NCI-H748 (cell line): ENCODE results near the gene TFAP2D.

Experiments used
- DNase-seq: peaks from one replicate; lab custom pipeline; 2025; ENCODE audit not compliant: unreplicated experiment; lab: John Stamatoyannopoulos, UW

TFAP2D gene

DNA sequence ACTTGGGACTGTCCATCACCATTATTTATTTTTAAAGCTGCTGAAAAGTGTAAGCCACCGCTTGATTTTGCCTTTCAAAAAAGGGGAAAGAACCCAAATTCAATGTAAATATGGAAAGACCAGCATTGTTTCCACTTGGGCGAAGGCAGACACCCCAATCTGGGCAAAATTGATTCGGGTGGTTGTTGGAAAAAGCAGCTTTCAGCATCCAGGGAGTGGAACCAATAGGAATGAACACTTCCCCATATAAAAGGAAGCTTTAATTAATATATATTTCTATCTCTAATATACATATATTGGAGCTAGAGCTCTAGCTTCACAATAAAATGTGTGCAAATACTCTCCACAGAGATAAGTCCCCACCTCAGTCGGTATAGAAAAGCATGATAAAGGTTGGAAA, at the start of gene TFAP2D:
TSS of gene TFAP2D (plus strand) at position 301 of the 400 bp plus-strand sequence. CDS start 530 bp downstream, outside the sequence.
- no peak for DNase-seq

DNA sequence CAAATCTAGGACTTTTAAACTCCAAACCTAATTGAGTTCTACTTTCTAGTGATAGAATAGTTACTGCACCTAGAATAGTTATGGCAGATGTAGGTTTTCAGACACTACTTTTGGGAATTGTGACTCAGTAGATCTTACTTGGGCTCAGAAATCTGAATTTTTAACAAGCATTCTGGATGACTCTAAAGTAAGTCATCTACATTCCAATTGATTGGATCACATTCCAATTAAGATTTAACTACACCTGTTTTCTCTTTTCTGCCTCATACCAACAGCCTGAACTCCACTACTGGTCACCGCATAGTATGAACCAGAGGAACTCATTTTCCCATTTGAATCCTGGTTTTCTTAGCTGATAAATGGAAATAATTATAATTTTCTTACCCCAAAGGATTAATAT, 49.5 kb upstream of the TFAP2D start:
- DNase-seq: no peak

DNA sequence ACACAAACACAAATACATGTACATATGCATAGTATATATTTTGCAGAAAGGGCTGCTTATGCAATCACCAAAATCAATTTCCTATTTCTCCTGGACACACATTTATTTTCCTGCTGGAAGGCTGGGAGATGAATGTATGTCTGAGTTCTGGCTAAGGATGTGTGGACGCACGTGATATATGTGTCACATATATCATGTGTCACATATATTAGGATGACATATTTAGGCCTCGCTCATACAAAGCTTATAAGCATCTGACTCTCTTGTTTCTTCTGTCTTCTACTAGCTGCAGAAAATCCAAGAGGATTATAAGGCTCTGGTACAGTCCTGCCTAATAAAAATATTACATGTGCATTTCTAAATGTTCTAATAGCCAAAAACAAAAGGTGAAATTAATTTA, 47.2 kb upstream of the TFAP2D start:
- no peak for DNase-seq

DNA sequence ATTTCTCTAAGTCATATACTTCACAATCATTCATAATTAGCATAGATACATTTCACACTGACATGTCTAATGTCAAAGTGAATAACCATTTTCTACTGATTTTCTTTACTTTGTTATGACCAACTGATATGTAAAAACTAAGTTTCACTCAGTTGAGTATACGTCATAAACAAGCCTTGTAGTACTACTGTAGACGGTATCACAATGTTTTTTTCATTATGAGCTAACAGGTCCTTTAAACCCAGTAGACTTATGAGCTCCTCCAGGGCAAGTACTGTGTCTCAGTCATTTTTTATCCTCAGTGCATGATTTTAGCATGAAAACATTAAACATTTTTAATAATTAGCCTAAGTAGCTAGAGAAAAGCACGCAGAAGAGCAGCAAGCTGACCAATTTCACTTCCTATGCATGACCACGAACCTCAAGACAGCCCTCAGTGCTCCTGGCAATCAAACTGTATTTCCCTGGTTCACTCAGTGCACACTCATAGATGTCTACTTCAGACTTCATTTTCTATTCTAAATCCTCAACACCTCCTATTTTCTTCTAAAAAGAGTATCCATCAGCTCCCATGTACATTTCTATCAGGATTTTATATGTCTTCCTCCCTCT, 32.0 kb upstream of the TFAP2D start:
- DNase-seq: no peak

DNA sequence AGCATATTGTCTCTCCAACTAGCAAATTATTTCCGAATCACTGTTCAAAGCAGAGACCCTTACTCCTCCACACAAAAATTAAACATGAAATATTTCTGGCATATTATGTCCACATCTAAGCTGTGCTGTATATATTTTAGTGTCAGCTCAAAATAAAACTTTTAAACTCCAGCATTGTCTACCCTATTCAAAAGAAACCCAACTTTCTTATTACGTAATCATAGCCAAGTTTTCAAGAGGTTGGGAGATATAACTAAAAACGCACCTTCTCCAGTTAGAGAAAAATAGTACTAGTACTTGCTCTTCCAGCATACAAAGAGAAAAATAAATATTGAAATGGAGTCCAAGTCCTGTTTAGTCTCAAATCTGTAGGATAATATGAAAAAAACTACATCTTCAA, 24.1 kb upstream of the TFAP2D start:
- DNase-seq: no peak

DNA sequence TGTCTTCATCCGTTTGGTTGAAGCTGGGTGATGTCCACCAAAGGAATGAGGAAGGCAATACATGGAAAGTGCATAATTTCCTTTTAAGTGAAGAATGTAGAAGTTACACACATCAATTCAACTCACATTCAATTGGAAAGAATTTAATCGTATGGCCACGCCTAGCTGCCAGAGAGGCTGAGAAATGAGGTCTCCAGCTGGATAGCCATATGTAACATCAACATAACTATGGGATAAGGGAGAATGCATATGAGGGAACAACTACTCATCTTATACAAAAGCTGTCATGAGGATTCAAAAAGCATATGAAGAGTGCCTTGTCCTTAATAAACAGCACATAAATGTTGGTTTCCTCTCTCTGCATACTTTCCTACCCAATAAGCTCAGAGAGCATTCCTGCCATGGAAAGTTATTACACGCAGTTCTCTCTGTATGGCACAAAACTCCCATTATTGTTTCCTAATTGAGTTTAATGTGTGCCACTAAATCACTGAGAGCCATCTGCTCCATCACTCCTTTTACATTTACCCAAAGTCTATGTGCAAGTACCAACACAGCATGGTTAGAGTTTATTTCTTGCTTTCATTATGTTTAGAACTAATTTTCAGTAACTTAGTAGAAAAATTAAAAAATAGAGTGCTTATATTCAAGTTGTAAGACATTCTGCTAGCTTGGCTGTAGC, 21.4 kb upstream of the TFAP2D start:
- no peak for DNase-seq

DNA sequence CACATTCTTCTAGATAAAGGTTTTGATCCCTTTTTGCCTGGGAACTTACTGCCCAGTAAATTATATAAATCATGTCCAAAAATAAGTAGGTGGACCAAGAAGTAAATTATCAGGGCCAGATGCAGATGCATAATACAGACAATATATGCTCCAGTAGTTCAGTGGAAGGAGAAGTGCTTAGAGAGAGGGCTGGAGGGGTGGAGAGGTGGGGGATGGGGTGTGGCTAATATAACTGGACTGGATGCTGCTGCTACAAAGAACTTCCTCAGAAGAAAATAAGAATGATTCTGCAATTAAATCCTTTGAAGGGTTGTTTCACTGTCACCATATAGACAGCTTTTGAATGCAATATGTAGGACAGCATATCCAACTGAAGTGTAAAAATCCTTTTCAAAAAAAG, 14.8 kb upstream of the TFAP2D start:
- DNase-seq: no peak

DNA sequence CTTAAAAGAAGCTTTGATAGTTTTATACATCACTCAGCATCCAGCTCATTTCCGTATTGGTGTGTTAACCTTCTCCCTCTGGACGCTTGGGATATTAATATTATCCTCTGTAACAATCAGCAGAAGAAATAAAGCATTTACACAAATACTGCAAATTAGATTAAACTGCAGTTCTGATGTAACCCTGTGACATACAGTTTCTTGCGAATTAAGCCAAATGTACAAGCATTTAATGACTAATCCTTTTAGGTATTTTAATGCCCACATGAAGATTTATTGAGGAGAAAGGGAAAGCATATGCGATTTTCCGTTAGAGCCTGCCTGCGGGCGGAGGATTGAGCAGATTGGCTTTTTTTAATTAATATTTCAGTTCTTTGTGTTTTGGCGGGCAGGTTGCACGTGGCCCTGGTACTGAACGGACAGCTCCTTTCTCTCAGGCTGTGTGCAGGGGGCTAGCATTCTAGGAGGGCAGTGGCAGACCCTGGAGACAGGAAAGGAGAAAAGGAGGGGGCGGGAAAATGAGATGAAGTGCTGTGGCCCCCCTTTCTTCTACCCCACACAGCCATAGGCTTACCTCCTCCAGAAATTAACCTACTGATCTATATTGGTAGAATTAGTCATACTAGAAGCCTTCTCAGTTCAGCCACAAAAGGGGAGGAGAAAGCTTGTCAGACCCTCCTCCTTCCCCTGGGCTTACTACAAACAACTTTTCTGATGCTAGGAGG, 14.1 kb upstream of the TFAP2D start:
- DNase-seq: no peak

DNA sequence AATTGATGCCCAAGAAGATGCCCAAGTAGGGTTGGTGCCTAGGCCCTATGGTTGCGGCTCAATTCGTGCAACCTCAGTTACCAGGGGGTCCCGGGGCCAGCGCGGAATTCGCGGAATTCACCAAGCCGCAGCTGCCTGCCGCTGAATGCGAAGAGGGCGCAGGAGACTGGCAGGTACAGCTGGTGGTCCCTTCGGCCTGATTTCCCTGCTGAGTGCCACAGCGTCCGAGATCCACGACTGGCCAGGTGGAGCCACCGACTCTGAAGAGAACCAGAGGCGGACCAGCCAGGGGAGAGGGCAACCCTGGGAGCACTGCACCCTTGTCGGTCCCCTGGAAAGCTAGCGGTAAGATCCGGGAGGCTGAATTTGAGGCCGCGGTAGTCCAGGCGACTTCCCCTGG, 6.8 kb upstream of the TFAP2D start:
- no peak for DNase-seq

DNA sequence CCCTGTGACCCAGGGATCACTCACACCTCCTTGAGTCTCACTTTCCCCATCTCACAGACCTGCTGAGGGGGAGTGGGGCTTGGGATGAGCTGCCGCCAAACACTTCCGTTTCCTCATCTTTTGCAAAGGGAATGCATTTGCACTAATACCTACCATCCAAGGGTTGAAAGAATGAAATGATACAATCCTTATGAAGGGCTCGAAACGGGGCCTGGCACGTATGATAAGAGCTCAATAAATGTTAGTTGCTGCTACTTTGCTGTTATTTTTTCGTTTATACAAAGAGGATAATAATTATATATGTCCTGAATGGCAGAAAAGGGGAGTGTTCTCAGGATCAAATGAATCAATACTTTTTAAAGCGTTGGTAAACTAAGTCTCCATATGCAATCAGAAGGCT, 6.1 kb upstream of the TFAP2D start:
- no peak for DNase-seq

DNA sequence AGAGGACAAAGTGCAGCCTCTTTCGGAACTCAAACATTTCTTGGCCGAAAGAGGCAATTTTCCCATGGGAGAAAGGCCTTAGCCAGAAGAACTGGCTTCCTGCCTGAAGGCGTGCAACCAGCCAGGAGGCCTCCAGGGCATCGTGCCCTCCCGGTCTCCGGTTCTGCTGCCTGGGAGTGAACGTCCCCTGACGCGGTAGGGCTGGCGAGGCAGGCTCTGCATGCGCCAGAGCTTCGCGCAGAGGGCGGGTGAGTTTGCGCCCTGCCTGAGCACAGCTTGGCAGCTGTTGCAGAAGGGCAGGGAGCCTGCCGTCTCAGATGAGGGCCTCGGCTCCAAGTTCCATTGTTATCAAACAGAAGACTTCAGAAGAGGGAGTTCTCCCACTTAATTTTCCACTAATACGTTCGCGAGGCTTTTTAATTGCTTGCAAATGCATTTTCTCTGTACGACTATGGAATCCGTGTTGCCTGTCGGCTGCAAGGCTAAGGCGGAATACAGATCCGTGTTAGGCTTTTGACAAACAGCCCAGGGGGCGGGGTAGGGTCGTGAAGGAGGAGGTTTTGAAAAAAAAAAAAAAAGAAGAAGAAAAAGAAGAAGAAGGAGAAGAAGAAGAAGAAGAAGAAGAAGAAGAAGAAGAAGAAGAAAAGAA, 5.5 kb upstream of the TFAP2D start:
- DNase-seq: peak; percentile 20

DNA sequence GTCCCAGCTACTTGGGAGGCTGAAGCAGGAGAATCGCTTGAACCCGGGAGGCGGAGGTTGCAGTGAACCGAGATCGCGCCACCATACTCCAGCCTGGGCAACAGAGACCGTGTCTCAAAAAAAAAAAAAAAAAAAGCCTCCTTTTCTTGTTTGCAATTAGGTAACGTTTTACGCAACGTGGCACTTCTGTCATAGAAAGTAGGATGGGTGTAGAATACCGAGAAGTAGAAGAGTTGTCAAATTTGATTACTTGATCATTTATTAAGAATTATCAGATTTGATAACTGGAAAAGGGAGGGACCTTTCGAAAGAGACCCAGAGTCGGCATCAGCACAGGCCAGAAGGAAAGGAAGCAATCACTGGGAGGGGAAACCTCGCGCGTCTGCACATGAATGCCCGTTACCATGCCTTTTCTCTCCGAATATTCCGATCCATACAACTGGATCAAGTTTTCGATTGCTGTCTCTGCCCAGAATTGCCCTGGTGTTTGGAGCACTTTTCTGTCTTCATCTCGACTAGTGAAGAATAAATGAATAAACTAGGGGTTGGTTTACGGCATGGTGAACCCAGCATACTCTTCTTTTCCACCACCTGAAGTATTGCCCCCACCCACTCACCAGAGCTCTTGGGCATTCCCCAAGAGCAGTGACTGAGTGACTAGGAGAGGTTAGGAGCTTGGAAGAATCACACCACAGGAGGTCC, 4.5 kb upstream of the TFAP2D start:
- DNase-seq: no peak

DNA sequence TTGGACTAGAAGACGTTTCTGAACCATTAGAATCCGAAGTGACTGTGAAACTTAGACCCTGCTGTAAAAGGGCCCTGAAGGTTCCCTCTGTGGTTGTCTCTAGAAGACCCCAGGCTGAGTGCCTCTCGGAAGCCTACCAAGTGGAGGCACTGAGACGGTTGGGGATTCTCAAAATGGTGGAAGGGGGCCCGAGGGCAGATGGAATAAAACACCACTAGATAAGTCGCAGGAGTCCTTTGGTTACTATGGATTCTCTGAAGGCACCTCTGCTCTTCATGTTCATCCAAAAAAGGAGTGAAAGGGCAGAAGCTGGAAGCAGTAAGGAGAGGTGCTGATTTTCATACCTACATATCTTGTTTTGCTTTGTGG, 4.0 kb upstream of the TFAP2D start:
- no peak for DNase-seq

DNA sequence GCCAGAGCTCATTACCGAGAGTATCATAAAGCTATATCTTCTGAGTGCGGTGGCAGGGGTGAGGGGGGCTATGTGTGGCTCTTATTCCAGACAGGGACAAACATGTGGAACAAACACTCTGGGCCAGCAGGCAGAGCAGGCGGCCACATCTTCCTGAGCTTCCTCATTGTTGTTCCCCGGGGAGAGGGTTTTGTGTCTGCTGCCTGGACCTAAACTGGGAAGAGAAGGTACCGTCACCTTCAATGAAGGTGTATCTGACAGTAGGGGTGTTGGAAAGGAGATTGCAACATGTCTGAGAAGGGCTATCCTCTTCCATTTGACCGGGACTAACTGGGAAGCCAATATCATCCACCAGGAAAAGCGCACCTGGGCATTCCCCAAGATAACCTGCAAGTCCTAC, 1.6 kb upstream of the TFAP2D start:
- no peak for DNase-seq

DNA sequence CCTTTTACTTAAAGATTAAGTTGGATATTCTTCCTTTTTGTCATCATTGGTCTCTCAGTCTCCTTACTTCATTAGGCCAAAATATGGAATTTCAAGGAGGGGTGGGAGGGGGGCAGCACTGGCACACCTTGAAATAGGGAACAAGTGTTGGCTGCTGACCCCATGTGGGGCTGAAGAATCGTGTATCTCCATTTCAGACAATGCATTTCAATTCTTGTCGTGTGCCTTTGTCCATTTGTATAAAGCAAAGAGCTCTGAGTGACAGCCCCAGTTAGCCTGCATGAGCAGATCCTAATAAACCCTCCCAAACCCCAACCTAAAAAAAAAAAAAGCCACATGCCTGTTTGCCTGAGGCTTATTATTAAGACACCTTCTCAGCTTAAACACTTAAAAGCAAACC, 1.0 kb upstream of the TFAP2D start:
- no peak for DNase-seq

DNA sequence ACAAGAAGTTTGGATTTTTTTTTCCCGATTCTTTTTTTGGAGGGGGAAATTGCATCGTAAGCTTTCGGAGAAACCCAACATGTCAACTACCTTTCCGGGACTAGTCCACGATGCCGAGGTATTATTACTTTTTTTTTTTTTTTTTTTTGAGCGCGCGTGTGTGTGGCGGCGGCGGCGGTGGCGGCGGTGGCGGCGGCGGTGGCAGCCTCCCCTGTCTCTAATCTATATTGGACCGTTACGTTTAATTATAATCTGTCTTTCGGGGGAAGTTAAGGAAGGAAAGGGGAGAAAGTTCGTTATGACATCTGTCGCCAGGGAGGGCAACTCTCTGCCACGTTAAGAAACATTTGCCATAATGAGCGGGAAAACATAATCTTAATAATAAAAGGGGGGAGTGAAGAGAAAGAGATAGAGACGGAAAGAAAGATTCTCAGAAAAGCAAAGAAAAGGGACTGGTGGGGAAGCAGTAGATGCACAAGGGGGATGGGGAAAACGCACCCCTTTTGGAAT, 706 bp downstream of the TFAP2D start:
- no peak for DNase-seq

DNA sequence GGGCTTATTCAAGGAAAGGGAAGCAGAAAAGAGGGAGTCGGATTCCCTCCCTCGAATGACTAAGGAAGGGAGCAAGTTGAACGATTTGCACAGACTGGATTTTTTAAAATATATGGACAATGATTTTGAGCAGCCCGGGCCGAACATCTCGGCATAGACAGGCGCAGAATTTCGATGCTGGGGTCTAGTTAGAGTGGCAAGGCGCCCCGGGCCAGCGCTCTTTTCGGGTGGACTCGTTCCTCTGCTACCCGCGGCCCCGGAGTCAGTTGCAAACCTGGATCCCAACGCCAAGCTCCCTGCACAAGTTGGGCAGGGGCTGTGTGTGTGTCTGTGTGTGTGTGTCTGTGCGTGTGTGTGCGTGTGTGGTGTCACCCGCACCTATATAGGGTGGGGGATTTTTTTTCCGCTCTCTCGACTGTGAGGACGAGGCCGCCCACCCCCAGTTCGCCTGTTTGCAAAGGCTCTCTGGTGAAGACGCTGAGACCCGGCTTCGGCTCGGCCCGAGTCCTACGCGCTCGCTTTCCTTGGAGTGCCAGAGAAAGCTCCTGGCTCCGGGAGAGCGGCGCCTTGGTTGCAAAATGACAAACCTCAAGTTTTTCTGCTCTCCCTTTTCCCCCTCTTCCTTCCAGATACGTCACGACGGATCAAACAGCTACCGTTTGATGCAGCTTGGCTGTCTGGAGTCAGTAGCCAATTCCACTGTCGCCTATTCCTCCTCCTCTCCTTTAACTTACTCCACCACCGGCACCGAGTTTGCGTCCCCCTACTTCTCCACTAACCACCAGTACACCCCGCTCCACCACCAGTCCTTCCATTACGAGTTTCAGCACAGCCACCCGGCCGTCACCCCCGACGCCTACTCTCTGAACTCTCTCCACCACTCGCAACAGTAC, 1.4 kb downstream of the TFAP2D start:
- no peak for DNase-seq

DNA sequence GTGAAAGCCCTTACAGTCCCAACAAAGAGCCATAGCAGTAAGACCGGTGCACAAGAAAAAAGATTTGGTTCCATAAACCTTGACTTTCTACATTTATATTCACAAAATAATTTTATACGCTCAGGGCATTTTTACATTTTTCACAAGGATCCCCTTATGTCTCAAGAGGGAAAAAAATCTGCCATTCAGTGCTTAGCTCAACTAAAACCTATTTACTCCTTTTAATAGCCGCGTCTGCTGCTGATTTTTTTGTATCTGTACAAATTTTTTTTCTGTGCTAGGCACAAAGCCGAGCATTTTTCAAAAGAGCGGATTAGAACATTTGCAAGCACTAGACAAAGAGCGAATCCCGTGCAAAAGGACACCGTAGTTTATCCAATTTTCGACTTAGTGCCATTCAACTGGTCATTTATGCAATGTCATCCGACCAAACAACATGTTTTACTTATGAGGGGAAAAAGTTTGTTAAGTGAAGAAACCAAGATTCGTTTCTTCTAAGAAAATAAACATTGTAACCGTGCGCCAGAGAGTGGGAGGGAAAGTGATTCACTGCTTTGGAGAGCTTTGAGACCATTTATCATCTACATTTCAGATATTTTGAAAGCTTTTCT, 3.7 kb downstream of the TFAP2D start:
- no peak for DNase-seq

DNA sequence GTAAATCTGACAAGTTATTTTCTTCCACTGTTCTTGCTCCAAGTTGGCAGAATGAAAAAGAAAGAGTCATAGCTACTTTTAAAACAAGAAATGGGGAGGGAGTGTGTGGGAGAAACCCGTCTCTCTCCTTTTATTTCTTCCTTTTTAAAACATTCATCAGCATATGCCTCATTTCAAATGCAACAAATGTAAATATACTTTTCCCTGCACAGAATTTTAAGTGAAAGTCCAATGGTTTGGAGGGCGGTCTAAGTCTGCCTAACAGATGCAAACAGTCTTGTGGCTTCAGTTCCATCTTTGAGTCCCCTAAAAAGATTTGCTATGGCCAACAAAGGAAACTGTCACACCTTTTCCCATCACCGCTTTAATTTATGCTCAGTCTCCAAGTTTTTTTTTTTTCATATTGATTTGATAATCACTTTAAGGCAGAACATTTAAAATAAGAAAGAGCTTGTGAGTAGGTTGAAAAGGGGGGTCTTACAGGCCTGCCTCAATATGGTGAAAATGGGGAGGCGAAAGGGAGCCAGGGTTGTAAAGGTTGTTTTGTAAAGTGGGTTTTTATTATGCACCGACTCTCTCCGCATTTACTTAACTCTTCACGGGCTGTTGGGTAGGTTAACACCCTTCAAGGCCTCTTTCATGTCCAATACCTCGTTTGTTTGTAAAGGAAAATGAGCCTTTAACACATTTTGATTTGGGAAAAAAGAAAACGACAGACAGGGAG, 4.6 kb downstream of the TFAP2D start:
- no peak for DNase-seq
